CD4-positive, alpha-beta T cell (primary cell): ENCODE data around the gene DMTF1. TPM values are rescaled to one million over a fixed set of nuclear protein-coding genes. Genes with fewer than 3 reads are reported as not detected.

Source experiments
- ATAC-seq: fragments of 200-7000 bp; cut with Tn5 transposase; one replicate; pipeline ENCODE4 v1.10.0; 2022; ENCODE audit warnings: mild to moderate bottlenecking; ENCODE audit not compliant: poor library complexity
- CTCF ChIA-PET: fragments of 350-600 bp; sonication (Branson Sonifier 250); formaldehyde crosslinking; loops from one replicate; lab custom pipeline; 2021; ENCODE audit warnings: antibody characterized with exemption, inconsistent platforms; lab: Charles Lee
- POLR2A ChIA-PET: fragments of 350-600 bp; sonication (Branson Sonifier 250); formaldehyde crosslinking; loops from one replicate; lab custom pipeline; 2021; ENCODE audit warnings: antibody characterized with exemption, inconsistent platforms; lab: Charles Lee
- DNase-seq, 14 experiments: peaks; one replicate each; pipeline ENCODE4 v3.0.0-alpha.2; 2013 to 2020; ENCODE audit warnings: mixed read lengths in 2 of 14
- H3K27ac ChIP-seq, 2 donors: one replicate each; pipeline versions ENCODE4 v1.5.1 to v1.7.0; 2013; ENCODE audit warnings: low read length in 2 of 2, low read depth in 1 of 2, mild to moderate bottlenecking in 1 of 2
- H3K27me3 ChIP-seq, 2 experiments: 1 replicate in 1 of 2; 2 replicates in 1 of 2; pipeline versions ENCODE4 v1.6.1 to v1.7.0; 2013; ENCODE audit warnings: low read length in 2 of 2, control low read depth in 1 of 2, mild to moderate bottlenecking in 1 of 2, moderate library complexity in 1 of 2; ENCODE audit not compliant: insufficient read depth in 2 of 2, control insufficient read depth in 1 of 2
- H3K36me3 ChIP-seq: one replicate; pipeline ENCODE4 v1.6.1; 2013; ENCODE audit warnings: low read length, control low read depth; ENCODE audit not compliant: insufficient read depth
- H3K4me1 ChIP-seq: one replicate; pipeline ENCODE4 v1.6.1; 2013; ENCODE audit warnings: low read length, control low read depth; ENCODE audit not compliant: insufficient read depth
- H3K4me3 ChIP-seq: one replicate; pipeline ENCODE4 v1.5.1; 2013; ENCODE audit warnings: mild to moderate bottlenecking, low read length, moderate library complexity
- H3K9me3 ChIP-seq, 2 experiments: 1 replicate in 1 of 2; 2 replicates in 1 of 2; pipeline versions ENCODE4 v1.6.1 to v1.7.0; 2013; ENCODE audit warnings: low read length in 2 of 2, mild to moderate bottlenecking in 2 of 2, control low read depth in 1 of 2, moderate library complexity in 1 of 2; ENCODE audit not compliant: control insufficient read depth in 1 of 2, insufficient read depth in 1 of 2
- H3K27ac Mint-ChIP-seq: one replicate; pipeline ENCODE4 v1.8.0; 2020; ENCODE audit warnings: mixed read lengths
- H3K27me3 Mint-ChIP-seq: one replicate; pipeline ENCODE4 v1.8.0; 2021; ENCODE audit warnings: mixed read lengths
- H3K36me3 Mint-ChIP-seq: one replicate; pipeline ENCODE4 v1.8.0; 2021; ENCODE audit warnings: low read depth, mixed read lengths
- H3K4me1 Mint-ChIP-seq: one replicate; pipeline ENCODE4 v1.8.0; 2021; ENCODE audit warnings: low read depth, mixed read lengths
- H3K4me3 Mint-ChIP-seq: one replicate; pipeline ENCODE4 v1.8.0; 2020; ENCODE audit warnings: mild to moderate bottlenecking, mixed read lengths
- H3K9me3 Mint-ChIP-seq: one replicate; pipeline ENCODE4 v1.8.0; 2020; ENCODE audit warnings: mixed read lengths
- CTCF ChIP-seq: fragments of 200-600 bp; IDR thresholded peaks from one replicate; pipeline ENCODE4 v1.8.0; 2022; ENCODE audit warnings: antibody characterized with exemption, mild to moderate bottlenecking
- intact Hi-C, 2 experiments: fragments of 100-400 bp; cut with DNase I in 1 of 2; cut with micrococcal nuclease in 1 of 2; formaldehyde crosslinking; loops; one replicate each; pipeline versions ENCODE4 v1.15.1 to v1.9.0; 2023 to 2025; cut with DNase I, micrococcal nuclease
- total RNA-seq, 174 experiments: library from RNA in 2 of 174; stranded (reverse) in 2 of 174; gene quantifications; one replicate each; pipeline ENCODE4 v1.2.3 and lab custom pipeline; 2021 to 2026

DMTF1 gene
- total RNA-seq, 2 experiments from 2014 or later = 114 to 115 TPM

GRCh38 chr7:87218796-87219544 lies 66.7 kb downstream of the DMTF1 start:
- CTCF ChIA-PET = interaction anchor here (0.6 to 2.9 kb wide), 14 partner anchors 10 to 159 kb away, joined by 3 to 12 read pairs (median 6); partner anchors contain the start of genes CROT, DMTF1 and ELAPOR2
- H3K4me1 ChIP-seq = peaks cover 47% of the 10 kb centered on the region
- intact Hi-C loops = loop anchor here (1.0 to 10.0 kb wide), 8 partner anchors 26 to 658 kb away; partner anchors contain the start of genes DBF4 (in 2 of the 2), SLC25A40 (in 2 of the 2), CROT (in 1 of the 2) and DMTF1 (in 1 of the 2)

GRCh38 chr7:87219545-87220025 lies 67.3 kb downstream of the DMTF1 start, which contains the start of gene TMEM243:
Gene TMEM243 (minus strand): TSS chr7:87219732. CDS start chr7:87219503, 229 bp downstream.
- intact Hi-C loops = loop anchor here (1.0 to 10.0 kb wide), 8 partner anchors 27 to 658 kb away; partner anchors contain the start of genes DBF4 (in 2 of the 2), ELAPOR2 (in 2 of the 2), SLC25A40 (in 2 of the 2) and CROT (in 1 of the 2)

More at GRCh38 chr7:87218796-87219544, 66.7 kb downstream of the DMTF1 start:
- no peaks in the 10 kb centered on the region for H3K27me3 Mint-ChIP-seq
- H3K27ac Mint-ChIP-seq = peak overlapping the region; percentile 92
- H3K4me1 Mint-ChIP-seq = peaks cover 54% of the 10 kb centered on the region
- no peaks in the 10 kb centered on the region for H3K9me3 ChIP-seq
- peak overlapping the region; percentile 89 for H3K4me3 ChIP-seq
- H3K4me3 Mint-ChIP-seq = peak overlapping the region; percentile 100
- POLR2A ChIA-PET = interaction anchor here (0.9 to 13.2 kb wide), 22 partner anchors 8 to 716 kb away, joined by 3 to 357 read pairs (median 8); partner anchors contain the start of genes ABCB1, ADAM22, CROT and DMTF1
- no peaks in the 10 kb centered on the region for H3K9me3 Mint-ChIP-seq
- H3K36me3 Mint-ChIP-seq = peaks cover 44% of the 10 kb centered on the region
- H3K36me3 ChIP-seq = no peaks in the 10 kb centered on the region
- H3K27ac ChIP-seq = peak overlapping the region; percentile 83 to 97
- no peak for TF ChIP-seq CTCF
- ATAC-seq = peak; percentile 5
- DNase-seq = peak; percentile 13 to 76 (median 25)
- no peaks in the 10 kb centered on the region for H3K27me3 ChIP-seq

More at GRCh38 chr7:87219545-87220025, 67.3 kb downstream of the DMTF1 start, which contains the start of gene TMEM243:
- ATAC-seq (peak; percentile 65), DNase-seq (peak; percentile 71 to 93 (median 82))
- H3K9me3 Mint-ChIP-seq = no peaks in the 10 kb centered on the region
- H3K4me3 ChIP-seq = peak within 1 kb of the TSS; percentile 89
- H3K27ac Mint-ChIP-seq = peak within 1 kb of the TSS; percentile 92
- no peaks in the 10 kb centered on the region for H3K27me3 ChIP-seq
- no peaks in the 10 kb centered on the region for H3K9me3 ChIP-seq
- H3K4me3 Mint-ChIP-seq = peak within 1 kb of the TSS; percentile 100
- peaks cover 37% of the 10 kb centered on the region for H3K36me3 Mint-ChIP-seq
- H3K4me1 ChIP-seq = peaks cover 41% of the 10 kb centered on the region
- peaks cover 47% of the 10 kb centered on the region for H3K4me1 Mint-ChIP-seq
- CTCF ChIA-PET = interaction anchor here (0.6 to 2.9 kb wide), 14 partner anchors 9 to 160 kb away, joined by 3 to 12 read pairs (median 6); partner anchors contain the start of genes CROT, DMTF1 and ELAPOR2
- peak within 1 kb of the TSS; percentile 83 to 97 for H3K27ac ChIP-seq
- no peaks in the 10 kb centered on the region for H3K27me3 Mint-ChIP-seq
- TF ChIP-seq CTCF = peak; percentile 31
- POLR2A ChIA-PET = interaction anchor here (0.9 to 13.2 kb wide), 23 partner anchors 8 to 715 kb away, joined by 3 to 357 read pairs (median 9); partner anchors contain the start of genes ABCB1, ADAM22, CROT and DMTF1
- H3K36me3 ChIP-seq = no peaks in the 10 kb centered on the region
